GM21367 (cell line): Measurements from ENCODE around the gene ATRX.
"Not testable (repeated sequence)": the region's sequence is repeated elsewhere in the genome, so short reads cannot be mapped to it uniquely, and the experiment has no call there.

Source experiments
- ATAC-seq: cut with Tn5 transposase; IDR thresholded peaks from one replicate; pipeline ENCODE4 v1.9.1; 2021; ENCODE audit not compliant: unreplicated experiment

ATRX gene

GRCh38 chrX:77742788-77743476 is 43.1 kb downstream of the ATRX start:
- ATAC-seq, result no peak

- ATAC-seq, result no peak
These were observed 45.6 kb downstream of the ATRX start for GRCh38 chrX:77740376-77740905.

- ATAC-seq, result no peak
These were observed 52.7 kb downstream of the ATRX start for GRCh38 chrX:77733342-77733741.

- ATAC-seq, result no peak
These were observed 54.1 kb downstream of the ATRX start for GRCh38 chrX:77731821-77732419.

GRCh38 chrX:77726095-77726494 is 59.9 kb downstream of the ATRX start:
- not testable (repeated sequence) for ATAC-seq

- ATAC-seq, result no peak
These were observed 62.3 kb downstream of the ATRX start for GRCh38 chrX:77723681-77724080.

- no peak for ATAC-seq
These were observed 66.6 kb downstream of the ATRX start for GRCh38 chrX:77719388-77719787.

GRCh38 chrX:77704881-77705280 is 81.1 kb downstream of the ATRX start:
- no peak for ATAC-seq

GRCh38 chrX:77698242-77698641 is 87.8 kb downstream of the ATRX start:
- ATAC-seq, result no peak

- ATAC-seq, result no peak
These were observed 91.5 kb downstream of the ATRX start for GRCh38 chrX:77694491-77694890.

- no peak for ATAC-seq
These were observed 92.4 kb downstream of the ATRX start for GRCh38 chrX:77693594-77693993.

GRCh38 chrX:77691916-77692315 is 94.1 kb downstream of the ATRX start:
- ATAC-seq, result no peak

- ATAC-seq, result no peak
These were observed 96.6 kb downstream of the ATRX start for GRCh38 chrX:77689376-77689775.

GRCh38 chrX:77685683-77686082 is 100.3 kb downstream of the ATRX start:
- ATAC-seq, result not testable (repeated sequence)

GRCh38 chrX:77679144-77679543 is 106.9 kb downstream of the ATRX start:
- ATAC-seq, result no peak

- ATAC-seq, result no peak
These were observed 110.0 kb downstream of the ATRX start for GRCh38 chrX:77675986-77676385.

- no peak for ATAC-seq
These were observed 117.4 kb downstream of the ATRX start for GRCh38 chrX:77668391-77669237.

- ATAC-seq, result no peak
These were observed 127.1 kb downstream of the ATRX start for GRCh38 chrX:77658886-77659285.

- ATAC-seq, result no peak
These were observed 133.9 kb downstream of the ATRX start for GRCh38 chrX:77652095-77652494.

- ATAC-seq, result peak; percentile 62
These were observed 145.3 kb downstream of the ATRX start for GRCh38 chrX:77640702-77641101.

GRCh38 chrX:77639820-77640219 is 146.2 kb downstream of the ATRX start:
- no peak for ATAC-seq

- no peak for ATAC-seq
These were observed 147.6 kb downstream of the ATRX start for GRCh38 chrX:77638397-77638796.
